GM10847 (cell line): ENCODE results near the gene TTC31.
A peak's percentile ranks its signal among the peaks of the same experiment; 100 is the strongest.

ENCODE experiments used
- POLR2A ChIP-seq: IDR thresholded peaks from 2 replicates; pipeline ENCODE4 v1.6.1; 2011; ENCODE audit not compliant: insufficient read length; ENCODE audit errors: extremely low read depth

Gene TTC31

GRCh38 chr2:74498500-74499266 is 15.8 kb downstream of the TTC31 start:
- TF ChIP-seq POLR2A, result no peak

- TF ChIP-seq POLR2A, result no peak
Observed at GRCh38 chr2:74499267-74499939, 16.5 kb downstream of the TTC31 start, which contains the start of gene LBX2. LBX2 (minus strand) TSS chr2:74499603; CDS start chr2:74499537, 66 bp downstream.

- no peak for TF ChIP-seq POLR2A
Observed at GRCh38 chr2:74499940-74500577, 17.2 kb downstream of the TTC31 start.

GRCh38 chr2:74500578-74500946 is 17.7 kb downstream of the TTC31 start:
- no peak for TF ChIP-seq POLR2A

GRCh38 chr2:74501335-74502071 is 18.6 kb downstream of the TTC31 start:
- TF ChIP-seq POLR2A, result no peak

GRCh38 chr2:74502147-74502719 is 19.4 kb downstream of the TTC31 start:
- no peak for TF ChIP-seq POLR2A

GRCh38 chr2:74502720-74503505 is 20.0 kb downstream of the TTC31 start:
- TF ChIP-seq POLR2A, result peak; percentile 42

GRCh38 chr2:74503506-74504475 is 20.9 kb downstream of the TTC31 start:
- no peak for TF ChIP-seq POLR2A

GRCh38 chr2:74504591-74504990 is 21.7 kb downstream of the TTC31 start:
- TF ChIP-seq POLR2A, result no peak

- TF ChIP-seq POLR2A, result no peak
Observed at GRCh38 chr2:74505448-74506246, 22.8 kb downstream of the TTC31 start.

- peak; percentile 72 for TF ChIP-seq POLR2A
Observed at GRCh38 chr2:74507145-74507925, 24.5 kb downstream of the TTC31 start, which contains the start of gene PCGF1. PCGF1 (minus strand) TSS chr2:74507695; CDS start chr2:74507668, 27 bp downstream.

- TF ChIP-seq POLR2A, result no peak
Observed at GRCh38 chr2:74507926-74508520, 25.1 kb downstream of the TTC31 start.
